ENCODE data around the gene KRT26. TPM values are rescaled to one million over a fixed set of nuclear protein-coding genes. Genes with fewer than 3 reads are reported as not detected.

Gene KRT26
- total RNA-seq, 1 experiment from 2014 or later, result not detected

DNA sequence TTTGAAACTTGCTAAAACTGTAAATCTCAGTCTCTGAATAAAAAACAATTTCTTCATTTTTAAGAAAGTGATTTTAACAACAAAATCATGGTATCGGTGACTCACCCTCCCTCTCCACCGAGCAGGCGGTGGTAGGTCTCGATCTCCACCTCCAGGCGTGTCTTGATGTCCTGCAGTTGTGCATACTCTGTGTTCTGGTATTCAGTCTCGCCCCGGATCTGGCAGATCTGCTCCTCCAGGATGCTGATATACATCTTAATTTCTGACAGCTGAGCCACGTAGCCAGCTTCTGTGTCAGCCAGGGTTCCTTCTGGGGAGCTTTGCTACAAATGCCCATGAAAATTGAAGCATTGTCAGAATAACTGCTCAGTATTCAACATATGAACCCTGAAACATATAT, 53.1 kb downstream of the KRT26 start:
- ChIA-PET POLR2A (ENCODE audit: unreplicated experiment) (no interaction called here), CTCF (no interaction called here)
- TF ChIP-seq CTCF (conservative IDR thresholded peaks at IDR 0.05) (no peak), EZH2 (IDR thresholded peaks at IDR 0.05; ENCODE audit: low read depth) (no peak)
- peak; percentile 25 to 48 for DNase-seq
- Histone ChIP-seq H3K4me3 (no peak overlapping the region), H3F3A (ENCODE audit: insufficient read depth, low read depth) (no peaks in the 10 kb centered on the region), H3K79me2 (ENCODE audit: low read depth) (no peaks in the 10 kb centered on the region), H3K4me1 (replicated peaks; ENCODE audit: insufficient read depth) (no peaks in the 10 kb centered on the region), H4K20me1 (ENCODE audit: insufficient read depth) (no peaks in the 10 kb centered on the region), H3K9me2 (ENCODE audit: insufficient read depth) (no peaks in the 10 kb centered on the region), H3K27me3 (ENCODE audit: insufficient read depth, low read depth) (no peaks in the 10 kb centered on the region), H3K4me2 (no peak overlapping the region), H3K36me3 (ENCODE audit: low read depth) (no peaks in the 10 kb centered on the region), H2AFZ (no peak overlapping the region), H3K9me3 (ENCODE audit: insufficient read depth, low read depth) (peaks cover 3% of the 10 kb centered on the region; the same call in 1 of the 2 replicates), H3K27ac (no peak overlapping the region)
- BruUV-seq (replicated peaks), result no TSS peak
- intact Hi-C loops (cut with micrococcal nuclease; ENCODE audit: unreplicated experiment), result no loop called here

DNA sequence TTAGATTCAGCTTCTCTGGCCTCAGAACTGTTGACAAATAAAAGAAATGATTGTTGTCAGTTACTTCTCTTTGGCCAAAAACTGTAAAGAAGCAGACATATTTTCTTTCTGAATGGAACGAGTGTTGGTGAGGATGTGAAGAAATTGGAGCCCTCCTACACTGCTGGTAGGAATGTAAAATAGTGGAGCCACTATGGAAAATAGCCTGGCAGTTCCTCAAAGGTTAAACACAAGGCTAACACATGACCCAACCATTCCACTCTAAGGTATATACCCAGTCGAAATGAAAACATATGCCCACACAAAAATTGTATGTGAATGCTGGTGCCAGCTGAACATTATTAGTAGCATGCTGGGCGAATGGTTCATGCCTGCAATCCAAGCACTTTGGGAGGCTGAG, 54.2 kb downstream of the KRT26 start:
- Histone ChIP-seq H3K9me3 (ENCODE audit: insufficient read depth, low read depth) (peaks cover 3% of the 10 kb centered on the region; the same call in 1 of the 2 replicates), H3K27ac (no peak overlapping the region), H3F3A (ENCODE audit: insufficient read depth, low read depth) (no peaks in the 10 kb centered on the region), H3K36me3 (ENCODE audit: low read depth) (no peaks in the 10 kb centered on the region), H3K4me1 (replicated peaks; ENCODE audit: insufficient read depth) (no peaks in the 10 kb centered on the region), H3K4me3 (no peak overlapping the region), H4K20me1 (ENCODE audit: insufficient read depth) (no peaks in the 10 kb centered on the region), H3K27me3 (ENCODE audit: insufficient read depth, low read depth) (no peaks in the 10 kb centered on the region), H3K79me2 (ENCODE audit: low read depth) (no peaks in the 10 kb centered on the region), H3K9me2 (ENCODE audit: insufficient read depth) (no peaks in the 10 kb centered on the region), H2AFZ (no peak overlapping the region), H3K4me2 (no peak overlapping the region)
- TF ChIP-seq CTCF (conservative IDR thresholded peaks at IDR 0.05) (no peak), EZH2 (IDR thresholded peaks at IDR 0.05; ENCODE audit: low read depth) (no peak)
- no peak for DNase-seq
- ChIA-PET CTCF (no interaction called here), POLR2A (ENCODE audit: unreplicated experiment) (interaction anchor here (0.6 kb wide), 1 partner anchor 40 kb away, joined by 3 read pairs; no protein-coding TSS in a partner anchor)
- BruUV-seq (replicated peaks), result no TSS peak
- intact Hi-C loops (cut with micrococcal nuclease; ENCODE audit: unreplicated experiment), result no loop called here

Other genes starting within 250 kb of the KRT26 start
- not detected in 2 replicates for gene CCR7, start 206.7 kb downstream of the KRT26 start, total RNA-seq (2021)
- gene SMARCE1, start 124.4 kb downstream of the KRT26 start, total RNA-seq (2021), result 75.0 and 90.8 TPM in 2 replicates
- not detected in 2 replicates for gene KRT222, start 107.0 kb downstream of the KRT26 start, total RNA-seq (2021)
- gene KRT24, start 68.4 kb downstream of the KRT26 start, total RNA-seq (2021), result not detected in 2 replicates
- gene KRT25, start 16.9 kb downstream of the KRT26 start, total RNA-seq (2021), result not detected in 2 replicates
- not detected in 2 replicates for gene KRT27, start 10.3 kb upstream of the KRT26 start, total RNA-seq (2021)
- gene KRT28, start 27.8 kb upstream of the KRT26 start, total RNA-seq (2021), result not detected in 2 replicates
- gene KRT10, start 50.4 kb upstream of the KRT26 start, total RNA-seq (2021), result 22.5 and 49.4 TPM in 2 replicates
- gene KRT12, start 95.0 kb upstream of the KRT26 start, total RNA-seq (2021), result not detected in 2 replicates
- not detected in 2 replicates for gene KRT20, start 113.0 kb upstream of the KRT26 start, total RNA-seq (2021)
- not detected in 2 replicates for gene KRT23, start 165.4 kb upstream of the KRT26 start, total RNA-seq (2021)
- not detected in 2 replicates for gene KRT39, start 194.7 kb upstream of the KRT26 start, total RNA-seq (2021)
- not detected in 2 replicates for gene KRT40, start 212.1 kb upstream of the KRT26 start, total RNA-seq (2021)
- not detected in 2 replicates for gene KRTAP3-3, start 222.0 kb upstream of the KRT26 start, total RNA-seq (2021)
- gene KRTAP3-2, start 227.7 kb upstream of the KRT26 start, total RNA-seq (2021), result not detected in 2 replicates
- gene KRTAP3-1, start 236.9 kb upstream of the KRT26 start, total RNA-seq (2021), result not detected in 2 replicates

All from PC-9 (cell line).